Sciatic nerve (tissue), 2 donors: ENCODE results near the gene DKK3. TPM values are rescaled to one million over a fixed set of nuclear protein-coding genes. Genes with fewer than 3 reads are reported as not detected.
A peak's percentile ranks its signal among the peaks of the same experiment; 100 is the strongest.

ENCODE experiments used
- ATAC-seq: fragments of 200-7000 bp; cut with Tn5 transposase; one replicate; pipeline ENCODE4 v1.9.1; 2020; ENCODE audit warnings: mild to moderate bottlenecking, moderate library complexity
- DNase-seq: peaks from one replicate; pipeline ENCODE4 v3.0.0-alpha.2; 2020; ENCODE audit warnings: low spot score
- intact Hi-C: fragments of 100-400 bp; cut with DNase I; formaldehyde crosslinking; loops from one replicate; pipeline ENCODE4 v1.14.2; 2022
- total RNA-seq: library from RNA; stranded (reverse); fragmentation: NEBNext Ultra II Directional; extraction: Animal tissue kit (Norgen Biotek cat#: 25700); gene quantifications from one replicate; pipeline ENCODE4 v1.2.1, GENCODE V29; 2021
- donor health status: DM: no; HTN: no; CAD: no.
- donor health status: DM: no; HTN: no; CAD: no.

The DKK3 gene
- total RNA-seq, 1 donor from 2014 or later, result 201 TPM

DNA sequence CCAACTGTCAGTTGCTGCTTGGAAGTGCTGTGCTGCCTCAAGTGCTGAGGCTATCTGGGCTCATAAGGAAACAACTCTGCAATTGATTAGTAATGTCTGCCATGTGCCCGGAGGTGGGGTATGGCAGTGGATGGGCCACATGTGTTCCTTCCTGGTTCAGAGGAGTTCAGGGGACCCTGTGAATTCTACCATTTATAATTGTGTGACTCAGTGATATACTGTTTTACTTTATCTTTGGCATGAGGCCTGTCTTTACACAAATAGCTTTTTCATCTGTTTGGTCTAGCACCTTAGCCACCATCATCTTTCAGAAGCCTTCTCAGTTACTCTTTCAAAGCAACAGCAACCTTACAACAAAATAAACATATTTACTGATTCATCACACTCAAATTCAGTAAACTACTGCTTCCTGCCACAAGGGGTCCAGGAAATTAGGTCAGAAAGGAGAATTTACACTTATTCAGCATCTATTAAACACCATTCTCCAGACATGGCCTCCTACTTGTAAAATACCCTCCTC is 20.9 kb downstream of the DKK3 start:
- intact Hi-C loops, result no loop called here
- no peak for ATAC-seq
- DNase-seq, result no peak

DNA sequence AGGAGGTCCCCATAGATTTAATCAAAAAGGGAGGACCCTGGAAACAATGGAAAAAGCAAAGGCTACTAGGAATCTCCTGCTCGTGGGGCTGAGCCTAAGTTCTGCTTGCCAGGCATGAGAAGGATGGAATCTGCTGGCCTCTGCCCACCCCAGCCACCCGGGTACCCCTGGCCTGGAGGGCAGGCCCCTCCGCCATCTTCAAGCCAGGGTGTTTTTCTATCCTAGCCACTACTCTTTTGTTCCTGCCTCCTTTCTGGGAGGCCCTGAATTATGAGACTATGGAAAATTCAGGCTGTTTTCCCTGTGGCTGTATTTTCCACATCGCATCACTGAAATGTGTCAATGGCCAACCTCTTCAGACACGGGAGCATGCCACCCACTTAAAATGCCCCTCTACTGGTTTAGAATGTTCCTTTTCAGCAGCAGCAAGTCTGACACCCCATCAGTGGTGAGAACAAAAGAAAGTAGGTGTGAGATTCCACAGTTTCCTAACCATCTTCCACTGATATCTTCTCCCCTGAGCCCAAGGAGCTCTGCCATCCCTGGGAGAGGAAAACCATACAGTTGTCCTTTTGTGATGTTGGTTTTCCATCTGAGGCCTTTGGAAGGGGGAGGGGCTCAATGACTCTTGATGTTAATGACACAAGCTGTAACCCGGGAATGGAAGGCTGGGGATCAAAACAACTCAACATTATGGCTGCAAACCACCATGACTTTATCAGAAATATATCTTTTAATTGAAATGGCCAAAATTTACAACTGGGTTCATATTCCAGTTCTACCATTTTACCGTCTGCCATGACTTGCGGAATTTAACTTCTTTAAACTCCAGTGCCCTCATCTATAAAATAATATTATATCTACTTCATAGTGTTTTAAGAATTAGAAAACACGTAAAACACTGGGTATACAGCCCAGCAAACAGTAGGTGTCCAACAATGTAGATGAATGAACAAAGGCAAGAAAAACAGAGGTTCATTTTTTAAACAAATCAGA is 22.2 kb downstream of the DKK3 start:
- DNase-seq, result no peak
- intact Hi-C loops, result no loop called here
- ATAC-seq, result no peak

DNA sequence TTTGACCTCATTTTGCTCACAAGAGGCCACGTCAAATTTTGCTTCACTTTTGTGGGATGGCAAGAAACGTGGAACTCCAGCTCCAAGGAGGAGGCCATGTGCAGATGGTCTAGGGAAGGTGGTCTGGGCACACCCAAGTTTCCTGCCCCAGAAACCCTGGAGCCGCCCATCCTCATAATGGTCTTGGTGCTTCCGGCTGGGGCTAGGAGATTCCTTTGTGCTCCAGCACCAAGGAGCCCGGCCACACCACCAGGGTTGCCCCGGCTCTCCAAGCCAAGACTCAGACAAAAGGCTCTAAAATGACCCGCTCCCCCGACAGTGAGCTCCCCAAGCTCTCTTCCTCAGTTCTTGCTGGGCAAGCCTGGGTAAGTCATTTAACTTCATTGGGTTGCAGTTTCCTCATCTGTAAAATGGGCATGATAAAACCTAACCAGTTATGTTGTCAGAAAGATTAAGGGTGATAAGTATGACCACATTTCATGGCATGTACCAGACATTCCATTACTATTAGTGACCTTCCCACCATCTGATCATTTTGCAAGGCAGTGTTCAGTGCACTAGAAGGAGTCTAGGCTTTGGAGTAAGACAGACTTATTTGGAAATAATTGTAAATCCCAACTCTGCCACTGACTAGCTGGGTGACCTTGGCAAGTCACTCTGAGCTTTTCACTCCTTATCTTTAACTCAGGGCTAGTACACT is 23.3 kb downstream of the DKK3 start:
- DNase-seq (no peak), ATAC-seq (no peak)
- intact Hi-C loops, result no loop called here

DNA sequence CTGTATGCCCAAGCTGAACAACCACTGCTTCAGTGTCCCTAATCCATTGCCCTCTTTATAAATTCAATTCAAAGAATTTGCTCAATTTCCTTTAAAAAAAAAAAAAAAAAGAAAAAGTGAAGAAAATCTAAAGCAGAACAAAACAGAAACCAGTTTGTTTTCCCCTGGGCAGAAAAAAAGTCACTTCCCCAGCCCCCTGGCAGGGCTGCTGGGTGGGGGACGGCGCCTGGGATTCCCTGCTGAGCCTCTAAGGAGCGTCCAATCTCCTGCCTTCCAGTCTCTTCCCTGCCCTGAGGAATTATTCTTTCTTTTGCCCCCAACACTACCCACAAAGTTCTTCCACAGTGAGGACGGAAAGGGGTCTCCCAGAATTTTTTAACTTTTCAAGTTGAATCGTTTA is 23.9 kb downstream of the DKK3 start:
- no peak for ATAC-seq
- DNase-seq, result no peak
- intact Hi-C loops, result no loop called here

DNA sequence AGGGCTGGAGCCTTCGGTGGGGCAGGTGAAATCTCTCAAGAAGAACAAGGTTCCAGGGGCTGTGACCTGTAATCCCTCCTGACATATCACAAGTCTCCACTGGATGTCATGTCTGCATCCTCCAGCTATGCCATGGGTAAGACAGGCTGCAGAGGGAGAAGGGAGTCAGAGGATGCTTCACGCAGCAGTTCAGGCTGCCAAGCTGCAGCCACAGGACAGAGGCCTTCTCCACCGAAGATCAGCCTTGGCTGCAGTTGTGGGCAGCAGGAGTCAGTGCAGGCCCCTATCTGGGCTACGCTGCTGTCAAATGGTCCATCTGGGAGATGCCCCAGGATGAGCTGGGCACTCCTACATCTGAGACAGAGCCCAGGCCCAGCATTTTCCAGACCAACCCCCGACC is 25.0 kb downstream of the DKK3 start:
- ATAC-seq (no peak), DNase-seq (no peak)
- intact Hi-C loops, result no loop called here

DNA sequence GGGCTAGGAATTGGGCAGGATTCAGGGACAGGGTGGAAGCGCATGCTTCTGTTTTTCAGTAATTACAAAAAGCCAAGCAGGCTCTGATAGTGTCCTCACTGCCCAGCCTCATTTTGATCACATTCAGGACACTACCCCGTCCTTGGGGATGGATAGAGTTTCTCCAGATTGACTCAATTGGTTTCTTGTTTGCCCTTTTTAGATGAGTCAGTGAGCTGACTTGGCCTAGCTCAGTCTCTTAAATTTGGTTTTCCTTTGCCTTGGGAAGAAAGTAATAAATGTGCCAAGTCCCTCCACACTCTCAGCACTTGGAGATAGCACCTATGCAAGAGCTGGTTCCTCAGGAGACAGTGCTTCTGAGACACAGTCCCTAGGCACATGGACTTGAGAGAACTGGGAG is 25.5 kb downstream of the DKK3 start:
- intact Hi-C loops, result no loop called here
- DNase-seq (no peak), ATAC-seq (peak; percentile 55)

DNA sequence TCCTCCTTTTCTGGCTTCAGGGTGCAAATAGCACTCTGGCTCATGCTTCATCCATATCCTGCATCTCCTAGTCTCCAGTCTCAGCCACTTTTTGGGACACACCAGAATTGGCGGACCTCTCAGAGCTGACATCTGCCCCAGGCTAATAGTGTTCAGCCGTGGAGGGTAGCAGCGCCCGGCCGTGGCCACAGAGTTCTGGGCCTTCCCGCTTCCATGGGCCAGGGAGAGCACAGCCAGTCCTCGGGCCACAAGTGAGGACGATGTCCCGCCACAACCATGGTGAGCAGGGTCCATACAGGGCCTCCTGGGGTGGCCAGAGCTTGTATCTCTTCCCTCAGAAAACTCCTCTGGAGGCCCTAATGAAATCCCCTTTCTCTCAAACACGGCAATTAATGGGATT is 26.0 kb downstream of the DKK3 start:
- intact Hi-C loops, result no loop called here
- DNase-seq (no peak), ATAC-seq (no peak)

DNA sequence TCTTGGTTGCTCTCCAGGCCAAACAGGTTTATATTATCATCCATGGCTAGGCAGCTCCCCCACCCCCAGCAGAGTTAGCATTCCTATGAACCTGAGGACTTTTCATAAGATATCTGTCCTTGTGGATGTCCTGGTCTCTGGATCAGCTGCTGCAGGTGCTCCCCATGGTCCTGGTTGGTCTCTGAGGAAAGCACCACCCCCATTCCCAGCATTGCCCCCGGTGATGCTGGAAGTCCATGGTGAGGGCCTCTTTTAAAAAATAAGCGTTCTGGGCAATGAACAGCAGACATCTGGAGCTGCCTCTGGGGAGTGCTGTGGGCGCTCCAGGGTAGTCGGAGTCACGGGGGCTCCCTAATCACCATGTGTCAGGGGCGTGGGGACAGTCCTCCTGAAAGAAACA is 26.6 kb downstream of the DKK3 start:
- DNase-seq (no peak), ATAC-seq (no peak)
- intact Hi-C loops, result no loop called here

DNA sequence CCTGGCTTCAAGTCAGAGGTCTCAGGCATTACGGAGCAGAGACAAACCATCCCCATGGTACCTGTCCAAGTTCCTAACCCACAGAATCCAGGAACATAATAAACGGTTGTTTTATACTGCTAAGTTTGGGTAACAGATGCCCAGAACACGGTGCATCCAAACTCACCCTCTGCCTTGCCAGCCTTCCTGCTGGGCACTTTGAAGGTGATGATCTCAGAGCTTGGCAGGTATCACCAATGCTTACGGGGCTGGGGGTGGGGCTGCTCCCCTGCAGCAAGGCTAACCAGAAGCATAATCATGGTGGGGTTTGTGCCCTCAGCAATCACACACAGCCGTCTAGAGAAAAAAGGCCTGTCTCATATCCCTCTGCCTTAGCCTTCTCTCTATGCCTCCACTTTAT is 27.1 kb downstream of the DKK3 start:
- intact Hi-C loops, result no loop called here
- no peak for DNase-seq
- ATAC-seq, result no peak

DNA sequence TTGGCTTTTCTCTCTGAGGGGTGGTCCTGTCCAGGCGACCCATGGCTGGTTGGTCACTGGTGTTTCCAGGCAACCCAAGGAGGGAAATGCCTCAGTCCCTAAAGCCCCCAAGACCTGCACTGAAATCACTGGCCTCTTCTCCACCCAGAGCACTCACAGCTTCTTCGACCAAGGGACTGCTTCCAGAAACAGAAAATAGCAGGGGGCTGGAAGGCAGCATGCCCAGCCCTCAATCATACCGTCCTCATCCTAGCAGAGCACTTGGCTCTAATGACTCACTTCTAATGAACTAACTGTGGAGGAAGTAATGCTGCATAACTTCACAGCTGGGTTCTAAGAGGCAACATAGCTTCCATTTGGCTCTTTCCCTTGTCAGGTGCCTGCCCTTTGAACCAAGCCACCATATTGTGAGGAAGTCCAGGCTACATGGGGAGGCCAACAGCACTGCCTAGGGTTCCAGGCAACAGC is 27.6 kb downstream of the DKK3 start:
- no peak for ATAC-seq
- intact Hi-C loops, result no loop called here
- no peak for DNase-seq

DNA sequence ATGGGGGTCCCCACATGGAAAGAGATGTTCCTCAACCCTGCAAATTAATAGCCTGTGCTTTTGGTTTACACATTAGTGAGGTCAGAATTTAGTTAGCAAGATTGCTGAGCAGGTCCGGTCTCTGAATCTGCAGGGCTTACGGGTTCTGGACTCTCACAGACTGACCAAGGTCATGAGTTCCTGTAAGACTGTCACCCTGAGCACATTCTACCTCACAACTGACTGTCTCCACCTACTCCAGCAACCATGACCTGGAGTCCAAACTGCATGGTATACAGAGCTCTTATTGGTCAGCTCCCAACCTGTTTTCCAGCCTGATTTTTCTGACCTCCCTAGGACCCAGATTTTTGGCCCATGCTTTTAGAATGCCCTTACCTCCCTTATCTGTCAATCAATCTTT is 28.2 kb downstream of the DKK3 start:
- intact Hi-C loops, result no loop called here
- DNase-seq, result no peak
- ATAC-seq, result no peak

DNA sequence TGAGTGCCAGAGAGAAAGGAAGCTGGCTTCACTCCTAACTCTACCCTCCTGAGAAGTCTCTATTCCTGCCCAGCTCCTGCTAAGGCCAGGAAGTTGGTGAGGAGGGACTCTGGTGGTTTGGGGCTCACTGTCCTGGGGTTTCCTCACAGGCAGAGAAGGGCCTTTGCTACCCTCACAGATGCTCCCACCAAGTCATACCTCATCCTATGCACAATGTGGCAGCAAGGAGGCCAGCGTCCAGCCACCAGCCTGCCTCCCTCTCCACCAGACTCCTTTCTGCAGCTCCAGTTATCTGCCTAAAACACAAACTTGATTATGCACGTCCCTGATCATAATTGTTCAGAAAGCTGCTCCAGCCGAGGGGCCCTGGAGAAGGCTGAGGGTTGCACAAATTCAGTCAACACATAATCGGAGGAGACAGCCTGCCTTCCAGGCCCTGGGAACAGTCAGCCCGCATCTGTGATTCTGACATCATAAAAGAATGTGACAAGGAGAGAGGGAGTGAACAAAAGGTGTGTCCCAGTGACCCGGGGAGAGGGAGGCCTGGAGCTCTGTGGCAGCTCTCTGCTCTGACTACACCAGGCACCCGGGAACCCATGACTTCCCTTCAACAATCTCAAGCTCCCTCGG is 28.8 kb downstream of the DKK3 start:
- ATAC-seq, result peak; percentile 76
- intact Hi-C loops, result no loop called here
- no peak for DNase-seq

DNA sequence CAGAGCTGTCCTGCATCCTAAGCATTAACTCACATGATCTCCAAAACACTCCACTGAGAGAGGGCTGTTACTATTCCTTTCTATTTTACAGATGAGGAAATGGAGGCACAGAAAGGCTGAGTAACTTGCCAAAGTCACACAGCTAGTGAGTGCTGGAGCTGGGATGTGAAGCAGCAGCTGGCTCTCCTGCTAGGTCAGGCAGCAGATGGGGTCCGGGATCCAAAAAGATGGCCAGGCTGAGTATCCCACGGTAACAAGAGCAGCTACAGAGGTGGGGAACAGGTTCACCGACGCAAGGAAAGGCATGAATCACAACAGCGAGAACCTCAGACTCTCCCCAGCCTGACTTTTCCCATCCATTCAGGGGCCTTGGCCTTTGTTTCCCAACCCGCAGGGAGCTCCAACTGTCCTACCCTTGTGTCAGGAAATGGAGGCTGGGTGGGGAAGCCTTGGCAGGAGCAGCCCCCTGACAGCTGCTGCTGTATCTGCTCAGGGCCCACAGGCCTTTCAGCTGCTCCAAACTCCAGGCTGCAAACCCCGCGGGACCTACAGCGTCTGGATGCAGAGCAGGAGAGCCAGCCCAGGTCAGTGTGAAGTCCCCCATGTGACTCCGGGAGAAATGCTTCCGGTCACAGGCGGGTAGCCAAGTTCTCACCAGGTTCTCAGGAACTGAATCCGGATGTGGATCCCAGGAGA is 29.5 kb downstream of the DKK3 start:
- DNase-seq, result no peak
- intact Hi-C loops, result no loop called here
- peak; percentile 54 for ATAC-seq

DNA sequence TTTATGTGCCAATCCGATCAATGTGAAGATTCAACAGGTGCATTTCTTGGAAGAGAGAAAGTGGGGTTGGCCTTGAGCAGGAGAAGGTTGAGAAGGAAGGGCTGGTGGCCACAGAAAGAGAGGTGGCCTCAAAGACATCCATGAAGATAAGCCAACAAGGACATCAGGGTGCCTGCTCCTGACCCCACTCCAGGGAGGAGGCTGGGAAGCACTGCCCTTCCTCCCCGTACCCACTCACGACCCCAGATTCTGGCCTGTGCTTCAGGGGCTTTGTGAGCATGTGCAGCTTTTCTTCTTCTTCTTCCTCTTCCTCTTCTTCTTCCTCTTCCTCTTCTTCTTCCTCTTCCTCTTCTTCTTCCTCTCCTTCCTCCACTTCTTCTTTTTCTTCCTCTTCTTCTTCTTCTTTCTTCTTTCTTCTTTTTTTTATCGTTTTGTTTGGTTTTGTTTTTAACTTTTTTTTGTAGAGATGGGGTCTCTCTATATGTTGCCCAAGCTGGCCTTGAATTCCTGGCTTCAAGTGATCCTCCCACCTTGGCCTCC is 30.3 kb downstream of the DKK3 start:
- intact Hi-C loops, result no loop called here
- ATAC-seq (no peak), DNase-seq (no peak)

DNA sequence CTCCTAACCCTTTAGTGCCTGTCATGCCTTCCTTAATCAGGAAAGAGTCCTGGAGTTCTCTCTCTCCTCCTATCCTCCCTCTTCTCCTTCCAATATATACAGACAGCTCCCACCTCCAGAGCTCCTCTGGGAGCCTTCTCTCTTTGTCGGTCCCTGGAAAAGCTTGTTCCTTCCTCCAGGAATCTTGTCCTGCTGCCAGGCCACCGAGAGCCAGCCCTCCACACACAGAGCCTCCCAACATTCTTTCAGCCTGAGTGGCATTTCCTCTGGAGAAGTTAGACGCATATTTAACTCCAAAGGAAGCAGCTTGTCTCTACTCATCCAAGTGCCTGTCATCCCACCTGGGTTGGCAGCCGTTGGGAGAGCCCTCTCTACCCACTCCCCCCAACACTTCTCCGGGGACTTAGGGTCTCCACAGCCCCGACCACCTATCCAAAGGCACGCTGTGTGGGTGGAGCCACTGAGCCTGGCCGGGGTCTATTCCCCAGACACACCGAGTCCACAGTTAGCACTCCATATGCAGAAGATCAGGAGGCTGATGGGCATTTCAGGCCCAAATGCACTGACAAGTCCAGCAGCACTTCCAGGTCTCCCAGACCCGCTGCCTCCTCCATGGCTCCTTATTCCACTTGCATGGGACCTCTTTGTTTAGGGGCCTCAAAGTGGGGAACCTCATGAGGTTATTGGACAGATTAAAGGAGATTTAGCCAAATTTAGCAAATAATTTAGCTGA is 31.1 kb downstream of the DKK3 start:
- DNase-seq (no peak), ATAC-seq (peak; percentile 46)

DNA sequence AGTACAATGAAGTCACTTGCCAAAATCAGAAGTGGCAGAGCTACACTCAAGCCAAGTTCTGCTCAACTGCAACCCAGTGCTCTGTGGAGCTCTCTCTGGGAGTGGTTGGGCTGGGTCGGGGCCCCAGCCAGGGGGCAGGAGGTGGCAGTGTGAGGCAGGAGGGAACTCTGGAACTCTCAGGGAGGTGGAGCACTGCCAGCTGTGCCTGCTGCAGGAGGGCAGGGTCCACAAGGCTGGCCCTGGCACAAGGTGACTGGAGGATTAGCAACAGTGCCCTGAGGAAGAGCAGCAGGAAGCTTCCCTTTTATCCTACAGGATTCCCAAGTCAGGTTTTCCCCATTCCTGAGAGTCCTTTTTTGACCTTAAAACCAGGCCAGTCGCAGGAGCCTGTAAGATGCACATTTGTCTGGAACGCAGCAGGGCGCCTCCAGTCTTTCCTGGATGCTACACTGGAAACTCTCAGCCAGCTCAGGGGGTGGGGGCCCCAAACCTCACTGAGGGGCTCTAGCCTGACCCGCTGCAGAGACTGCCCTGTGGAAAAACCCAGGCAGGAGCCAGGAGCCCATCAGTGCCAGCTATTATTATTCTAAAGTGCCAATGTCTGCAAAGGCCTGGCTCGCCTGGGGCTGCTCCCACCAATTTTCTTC is 31.8 kb downstream of the DKK3 start:
- ATAC-seq, result no peak
- no peak for DNase-seq
- intact Hi-C loops, result no loop called here

More for the DNA sequence above, 31.1 kb downstream of the DKK3 start:
- intact Hi-C loops, result no loop called here

DNA sequence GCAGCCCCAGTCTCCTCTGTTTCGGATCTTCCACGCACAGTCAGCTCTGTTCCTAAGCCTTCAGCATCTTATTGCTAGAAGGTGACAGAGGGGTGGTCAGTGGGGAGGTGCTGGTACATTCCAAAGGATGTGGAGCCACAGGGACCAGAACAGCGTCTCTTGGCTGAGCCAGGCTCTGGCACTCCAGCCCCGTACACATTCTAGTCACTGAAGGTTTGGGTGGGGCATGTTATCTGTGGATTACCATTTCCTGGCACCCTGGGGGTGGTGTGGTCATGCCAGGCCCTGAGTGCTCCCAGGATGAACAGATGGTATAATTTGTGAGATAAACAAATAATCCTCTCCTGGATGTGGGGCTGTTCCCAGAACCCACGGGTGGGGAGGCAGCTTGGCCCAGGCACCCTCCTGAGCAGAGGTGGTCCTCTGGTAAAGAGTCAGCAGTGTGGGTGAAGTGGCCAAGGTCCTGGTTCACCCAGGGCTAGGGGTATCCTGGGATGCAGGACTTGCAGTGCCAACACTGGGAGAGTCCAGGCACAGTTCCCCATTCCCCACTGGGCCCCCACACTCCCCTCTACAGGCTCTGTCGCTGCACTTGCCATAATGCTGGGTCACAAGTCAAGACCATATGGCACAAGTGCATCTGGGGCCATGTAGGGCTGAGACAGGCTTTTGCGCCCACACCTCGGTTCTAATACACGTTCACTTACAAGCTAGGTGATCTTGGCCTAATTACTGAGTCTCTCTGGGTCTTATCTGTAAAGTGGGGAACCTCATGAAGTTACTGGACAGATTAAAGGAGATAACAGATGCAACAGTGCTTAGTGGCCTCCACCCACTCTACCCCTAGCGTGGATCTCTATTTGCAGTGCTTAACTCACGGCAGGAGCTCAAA is 33.0 kb downstream of the DKK3 start:
- DNase-seq (no peak), ATAC-seq (no peak)
- intact Hi-C loops, result no loop called here
